NCI-H2029 (cell line): ENCODE measurements around the gene RFX3.
A peak's percentile ranks its signal among the peaks of the same experiment; 100 is the strongest.

Experiments used
- DNase-seq: peaks from one replicate; lab custom pipeline; 2025; lab: John Stamatoyannopoulos, UW

Gene RFX3

GRCh38 chr9:3475300-3476020 is 50.3 kb downstream of the RFX3 start:
- no peak for DNase-seq

GRCh38 chr9:3474821-3475220 is 51.0 kb downstream of the RFX3 start:
- DNase-seq = no peak

- no peak for DNase-seq
Measured at GRCh38 chr9:3473405-3473804, 52.4 kb downstream of the RFX3 start.

- no peak for DNase-seq
Measured at GRCh38 chr9:3471883-3472282, 53.9 kb downstream of the RFX3 start.

GRCh38 chr9:3468421-3469205 is 57.2 kb downstream of the RFX3 start:
- no peak for DNase-seq

- DNase-seq = peak; percentile 20
Measured at GRCh38 chr9:3467593-3468219, 58.1 kb downstream of the RFX3 start.

- DNase-seq = no peak
Measured at GRCh38 chr9:3464033-3464638, 61.7 kb downstream of the RFX3 start.

- DNase-seq = no peak
Measured at GRCh38 chr9:3458806-3459475, 66.9 kb downstream of the RFX3 start.

GRCh38 chr9:3457175-3457574 is 68.6 kb downstream of the RFX3 start:
- DNase-seq = no peak

GRCh38 chr9:3455717-3456116 is 70.1 kb downstream of the RFX3 start:
- no peak for DNase-seq

GRCh38 chr9:3455094-3455493 is 70.7 kb downstream of the RFX3 start:
- no peak for DNase-seq

GRCh38 chr9:3451956-3452355 is 73.8 kb downstream of the RFX3 start:
- no peak for DNase-seq

GRCh38 chr9:3447788-3448187 is 78.0 kb downstream of the RFX3 start:
- DNase-seq = no peak

GRCh38 chr9:3447143-3447542 is 78.7 kb downstream of the RFX3 start:
- no peak for DNase-seq

GRCh38 chr9:3446313-3446712 is 79.5 kb downstream of the RFX3 start:
- DNase-seq = no peak

- DNase-seq = no peak
Measured at GRCh38 chr9:3444016-3444415, 81.8 kb downstream of the RFX3 start.

- no peak for DNase-seq
Measured at GRCh38 chr9:3441197-3441816, 84.5 kb downstream of the RFX3 start.

GRCh38 chr9:3436629-3437420 is 89.0 kb downstream of the RFX3 start:
- DNase-seq = no peak

GRCh38 chr9:3435732-3436131 is 90.1 kb downstream of the RFX3 start:
- DNase-seq = no peak

GRCh38 chr9:3434594-3434993 is 91.2 kb downstream of the RFX3 start:
- DNase-seq = no peak

GRCh38 chr9:3433754-3434153 is 92.0 kb downstream of the RFX3 start:
- DNase-seq = no peak
